NT2/D1 (cell line): ENCODE measurements around the gene SLIT3.

Experiments used
- DNase-seq: peaks from one replicate; pipeline ENCODE4 v3.0.0-alpha.2; 2011; ENCODE audit warnings: low read depth, low spot score
- H3K27me3 ChIP-seq: 2 replicates; pipeline ENCODE4 v1.6.0; 2011; ENCODE audit warnings: mild to moderate bottlenecking; ENCODE audit not compliant: insufficient read length, insufficient read depth
- H3K36me3 ChIP-seq: 2 replicates; pipeline ENCODE4 v1.6.1; 2011; ENCODE audit warnings: mild to moderate bottlenecking, low read length, mixed read lengths; ENCODE audit not compliant: insufficient read depth, insufficient read length
- H3K4me1 ChIP-seq: 2 replicates; pipeline ENCODE4 v1.5.1; 2011; ENCODE audit not compliant: insufficient read depth, insufficient read length
- H3K4me3 ChIP-seq: 2 replicates; pipeline ENCODE4 v1.5.1; 2011; ENCODE audit warnings: low read depth; ENCODE audit not compliant: insufficient read length
- H3K9ac ChIP-seq: 2 replicates; pipeline ENCODE4 v1.6.0; 2011; ENCODE audit warnings: low read depth; ENCODE audit not compliant: insufficient read length
- H3K9me3 ChIP-seq: 2 replicates; pipeline ENCODE4 v1.5.1; 2011; ENCODE audit warnings: mild to moderate bottlenecking, low read length; ENCODE audit not compliant: insufficient read depth
- SUZ12 ChIP-seq: IDR thresholded peaks from 2 replicates; pipeline ENCODE4 v1.6.1; 2011; ENCODE audit not compliant: insufficient read length, insufficient read depth; ENCODE audit errors: extremely low read depth
- YY1 ChIP-seq: IDR thresholded peaks from 2 replicates; pipeline ENCODE4 v1.6.1; 2011; ENCODE audit not compliant: insufficient read length, insufficient read depth
- ZNF274 ChIP-seq: IDR thresholded peaks from 2 replicates; pipeline ENCODE4 v1.6.1; 2011; ENCODE audit warnings: mild to moderate bottlenecking, low read depth, low read length

The SLIT3 gene

GRCh38 chr5:168934169-168934568 is 366.8 kb downstream of the SLIT3 start:
- no peaks in the 10 kb centered on the region for H3K9me3 ChIP-seq
- H3K4me3 ChIP-seq, result no peak overlapping the region
- H3K27me3 ChIP-seq, result no peaks in the 10 kb centered on the region
- H3K9ac ChIP-seq, result no peak overlapping the region
- H3K4me1 ChIP-seq, result peaks cover 3% of the 10 kb centered on the region
- TF ChIP-seq YY1 (no peak), SUZ12 (no peak), ZNF274 (no peak)
- DNase-seq, result no peak
- no peaks in the 10 kb centered on the region for H3K36me3 ChIP-seq

DNA sequence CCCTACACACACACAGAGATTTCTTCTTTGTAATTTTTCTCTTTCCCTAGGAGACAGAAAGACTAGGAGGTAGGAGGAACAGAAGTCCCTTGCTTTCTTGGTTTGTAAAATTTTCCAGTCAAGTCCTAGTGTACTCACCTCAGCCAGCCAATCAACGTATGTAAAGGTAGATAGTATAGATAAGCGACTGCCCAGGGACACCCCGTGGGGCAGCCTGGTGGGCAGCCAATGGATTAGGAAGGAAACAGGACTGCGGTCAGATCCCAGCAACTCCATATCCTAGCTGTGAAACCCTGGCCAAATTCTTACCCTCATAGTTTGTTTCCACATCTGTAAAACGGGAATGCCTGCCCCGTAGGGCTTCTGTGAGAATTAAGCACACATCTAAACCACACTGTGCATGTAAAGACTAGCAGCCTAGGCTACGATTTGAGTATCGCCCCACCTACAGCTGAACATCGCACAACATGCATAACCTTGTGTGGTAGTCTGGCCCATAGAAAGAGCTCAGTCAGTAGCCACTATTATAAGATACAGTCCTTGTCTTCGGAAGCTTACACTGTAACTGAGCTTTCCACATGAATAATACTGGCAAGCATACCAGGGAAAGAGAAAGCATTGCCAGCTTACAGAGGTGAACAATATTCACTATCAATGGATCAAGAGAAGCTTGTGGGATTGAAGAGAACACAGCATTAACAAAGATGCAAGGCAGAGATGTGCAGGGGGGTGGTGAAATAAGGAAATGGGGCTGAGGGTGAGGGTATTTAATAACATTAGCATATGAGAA is 368.3 kb downstream of the SLIT3 start:
- H3K9me3 ChIP-seq, result no peaks in the 10 kb centered on the region
- H3K9ac ChIP-seq, result no peak overlapping the region
- no peaks in the 10 kb centered on the region for H3K36me3 ChIP-seq
- DNase-seq, result no peak
- no peaks in the 10 kb centered on the region for H3K27me3 ChIP-seq
- H3K4me3 ChIP-seq, result no peak overlapping the region
- H3K4me1 ChIP-seq, result peaks cover 3% of the 10 kb centered on the region
- no peak for TF ChIP-seq YY1
- TF ChIP-seq ZNF274, result no peak
- no peak for TF ChIP-seq SUZ12

DNA sequence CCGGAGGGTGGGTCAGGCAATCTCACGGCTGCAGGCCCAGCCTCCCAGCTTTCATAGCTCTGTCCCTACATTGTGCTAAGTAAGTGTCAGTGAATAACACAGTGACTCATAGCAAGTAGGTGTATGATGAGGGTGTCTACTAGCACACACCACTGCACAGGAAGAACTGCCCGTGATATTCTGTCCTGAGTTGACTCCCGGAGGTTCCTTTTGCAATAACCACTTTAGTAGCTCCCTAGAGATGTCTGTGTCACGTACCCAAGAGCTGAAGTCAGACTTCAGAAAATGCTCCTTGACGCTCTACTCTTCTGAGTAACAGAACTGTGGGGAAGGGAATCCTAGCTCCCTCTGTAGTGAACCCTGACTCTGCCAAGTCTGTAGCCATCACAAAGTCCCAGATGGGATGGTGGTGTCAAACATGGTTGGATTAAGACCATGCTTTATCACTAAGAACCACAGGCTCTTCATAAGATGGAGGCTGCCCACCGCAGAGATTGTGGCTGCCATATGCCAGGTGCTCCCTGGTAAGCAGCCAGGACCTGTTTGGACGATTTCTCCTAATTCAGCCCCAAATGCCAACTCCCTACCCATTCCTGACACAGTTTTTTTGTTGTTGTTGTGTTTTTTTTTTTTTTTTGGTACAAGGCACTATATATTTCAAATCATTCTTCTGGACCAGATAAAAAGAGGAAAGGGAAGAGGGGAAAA is 369.1 kb downstream of the SLIT3 start:
- no peak overlapping the region for H3K4me3 ChIP-seq
- peaks cover 3% of the 10 kb centered on the region for H3K4me1 ChIP-seq
- no peak for DNase-seq
- H3K9ac ChIP-seq, result no peak overlapping the region
- no peaks in the 10 kb centered on the region for H3K9me3 ChIP-seq
- no peak for TF ChIP-seq YY1
- TF ChIP-seq ZNF274, result no peak
- no peak for TF ChIP-seq SUZ12
- H3K36me3 ChIP-seq, result no peaks in the 10 kb centered on the region
- H3K27me3 ChIP-seq, result no peaks in the 10 kb centered on the region

DNA sequence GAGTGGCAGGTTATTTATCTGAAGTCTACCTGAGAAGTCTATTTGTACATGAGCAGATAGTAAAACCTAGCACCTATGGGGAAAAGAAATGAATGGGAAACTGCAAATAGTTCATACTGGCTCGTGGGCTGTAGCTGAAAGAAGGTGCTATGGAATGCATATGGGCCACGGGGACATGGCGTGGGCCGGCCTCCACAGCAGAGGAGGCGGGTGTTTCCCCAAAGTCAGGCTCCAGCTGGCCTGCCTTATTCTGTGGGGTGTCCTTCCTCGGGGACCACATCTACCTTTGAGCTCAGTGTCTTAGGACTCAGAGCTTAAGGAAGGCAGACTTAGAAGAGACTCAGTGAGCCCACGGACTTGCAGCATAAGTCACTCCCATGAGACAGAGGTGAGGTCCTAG is 371.3 kb downstream of the SLIT3 start:
- no peak for DNase-seq
- Histone ChIP-seq H3K36me3 (no peaks in the 10 kb centered on the region), H3K9ac (no peak overlapping the region), H3K27me3 (no peaks in the 10 kb centered on the region), H3K9me3 (no peaks in the 10 kb centered on the region), H3K4me3 (no peak overlapping the region), H3K4me1 (peaks cover 3% of the 10 kb centered on the region)
- no peak for TF ChIP-seq SUZ12
- TF ChIP-seq ZNF274, result no peak
- TF ChIP-seq YY1, result no peak

DNA sequence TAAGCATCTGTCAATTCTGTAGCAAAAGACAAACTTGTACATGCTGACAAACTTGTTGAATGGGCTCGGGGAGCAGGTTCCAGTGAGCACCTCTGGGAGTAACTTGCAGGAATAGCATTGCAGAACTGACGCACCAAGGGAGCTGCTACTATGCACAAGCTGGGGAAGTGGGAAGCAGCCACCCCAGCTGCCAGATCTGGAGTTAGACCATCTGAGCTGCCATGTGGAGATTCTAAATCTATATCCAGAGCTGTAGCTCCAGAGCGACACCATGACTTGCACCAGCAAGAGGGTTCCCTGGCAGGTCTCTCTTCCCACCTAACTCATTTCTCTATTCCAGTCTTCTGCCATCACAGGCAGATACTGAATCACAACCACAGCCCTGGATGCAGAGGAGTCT is 375.8 kb downstream of the SLIT3 start:
- H3K9ac ChIP-seq, result no peak overlapping the region
- no peaks in the 10 kb centered on the region for H3K9me3 ChIP-seq
- H3K27me3 ChIP-seq, result no peaks in the 10 kb centered on the region
- H3K36me3 ChIP-seq, result no peaks in the 10 kb centered on the region
- no peaks in the 10 kb centered on the region for H3K4me1 ChIP-seq
- TF ChIP-seq SUZ12, result no peak
- H3K4me3 ChIP-seq, result no peak overlapping the region
- DNase-seq, result no peak

GRCh38 chr5:168921147-168921866 is 379.6 kb downstream of the SLIT3 start:
- no peaks in the 10 kb centered on the region for H3K9me3 ChIP-seq
- no peak overlapping the region for H3K9ac ChIP-seq
- no peak overlapping the region for H3K4me3 ChIP-seq
- no peak for DNase-seq
- no peaks in the 10 kb centered on the region for H3K36me3 ChIP-seq
- no peak for TF ChIP-seq ZNF274
- no peak for TF ChIP-seq YY1
- no peak for TF ChIP-seq SUZ12
- no peaks in the 10 kb centered on the region for H3K4me1 ChIP-seq
- no peaks in the 10 kb centered on the region for H3K27me3 ChIP-seq
